Endothelial cell of umbilical vein (primary cell): ENCODE results near the gene SFSWAP.

Experiments
- POLR2AphosphoS5 ChIP-seq: IDR thresholded peaks from 2 replicates; pipeline ENCODE4 v1.6.1; 2012; ENCODE audit warnings: low read depth, mild to moderate bottlenecking, control low read depth, low read length, moderate library complexity; ENCODE audit not compliant: insufficient read depth
- TF ChIP-seq, protein P1 (sequence below), 2 donors: IDR thresholded peaks; 1 replicate in 1 of 2; 2 replicates in 1 of 2; pipeline ENCODE4 v1.5.1; 2011; ENCODE audit warnings: low read length in 2 of 2, mild to moderate bottlenecking in 2 of 2, moderate library complexity in 2 of 2, control low read depth in 1 of 2, inconsistent platforms in 1 of 2, low read depth in 1 of 2; ENCODE audit not compliant: insufficient read depth in 1 of 2; ENCODE audit errors: extremely low read depth in 1 of 2

DNA sequence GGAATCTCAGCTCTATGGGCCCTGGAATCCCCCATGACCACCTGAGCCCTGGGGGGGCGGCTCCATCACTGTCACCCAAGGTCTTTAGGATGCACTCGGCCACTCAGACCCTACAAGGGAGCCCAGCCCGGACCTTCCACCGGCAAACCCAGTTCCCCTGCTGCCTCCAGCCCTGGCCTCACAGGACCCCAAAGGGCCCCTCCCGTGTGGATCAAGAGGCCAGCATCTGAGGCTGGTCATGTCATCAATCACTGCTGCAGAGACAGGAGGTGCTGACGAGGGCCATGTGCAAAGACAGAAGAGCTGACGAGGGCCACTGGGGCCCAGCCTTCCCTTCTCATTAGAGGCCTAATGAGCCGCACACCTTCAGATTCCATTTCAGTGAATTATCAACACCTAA lies 39.0 kb upstream of the SFSWAP start:
- no peak for TF ChIP-seq POLR2AphosphoS5
- TF ChIP-seq, protein P1, sequence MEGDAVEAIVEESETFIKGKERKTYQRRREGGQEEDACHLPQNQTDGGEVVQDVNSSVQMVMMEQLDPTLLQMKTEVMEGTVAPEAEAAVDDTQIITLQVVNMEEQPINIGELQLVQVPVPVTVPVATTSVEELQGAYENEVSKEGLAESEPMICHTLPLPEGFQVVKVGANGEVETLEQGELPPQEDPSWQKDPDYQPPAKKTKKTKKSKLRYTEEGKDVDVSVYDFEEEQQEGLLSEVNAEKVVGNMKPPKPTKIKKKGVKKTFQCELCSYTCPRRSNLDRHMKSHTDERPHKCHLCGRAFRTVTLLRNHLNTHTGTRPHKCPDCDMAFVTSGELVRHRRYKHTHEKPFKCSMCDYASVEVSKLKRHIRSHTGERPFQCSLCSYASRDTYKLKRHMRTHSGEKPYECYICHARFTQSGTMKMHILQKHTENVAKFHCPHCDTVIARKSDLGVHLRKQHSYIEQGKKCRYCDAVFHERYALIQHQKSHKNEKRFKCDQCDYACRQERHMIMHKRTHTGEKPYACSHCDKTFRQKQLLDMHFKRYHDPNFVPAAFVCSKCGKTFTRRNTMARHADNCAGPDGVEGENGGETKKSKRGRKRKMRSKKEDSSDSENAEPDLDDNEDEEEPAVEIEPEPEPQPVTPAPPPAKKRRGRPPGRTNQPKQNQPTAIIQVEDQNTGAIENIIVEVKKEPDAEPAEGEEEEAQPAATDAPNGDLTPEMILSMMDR (IDR thresholded peaks at IDR 0.05; ENCODE audit: extremely low read depth in 1 of 2, insufficient read depth in 1 of 2, low read depth in 1 of 2, low read length in 2 of 2): no peak
